ENCODE results near the gene TTBK1.

DNA sequence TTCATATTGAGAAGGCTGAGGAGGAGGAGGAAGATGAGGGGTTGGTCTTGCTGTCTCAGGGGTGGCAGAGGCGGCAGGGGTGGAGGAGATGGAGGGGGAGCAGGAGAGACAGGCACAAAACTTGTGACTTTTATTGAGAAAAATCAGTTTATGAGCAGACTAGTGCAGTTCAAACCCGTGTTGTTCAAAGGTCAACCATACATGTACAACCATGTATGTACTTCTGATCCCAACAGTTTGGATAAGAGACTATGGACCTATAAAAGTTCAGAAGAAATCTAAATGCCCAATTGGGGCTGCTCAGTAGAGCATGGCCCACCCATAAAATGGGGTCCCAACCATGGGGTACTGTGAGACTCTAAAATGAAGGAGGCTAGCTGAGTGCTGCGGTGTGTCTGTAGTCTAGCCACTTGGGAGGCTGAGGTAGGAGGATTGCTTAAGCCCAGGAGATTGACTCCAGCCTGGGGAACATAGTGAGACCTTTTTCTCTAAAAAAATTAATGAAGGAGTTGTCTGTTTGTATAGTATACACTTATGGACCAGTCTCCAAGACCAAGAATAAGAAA, 47.1 kb downstream of the TTBK1 start:
- TF ChIP-seq CTCF (IDR thresholded peaks at IDR 0.05) (no peak), EZH2 (IDR thresholded peaks at IDR 0.05; ENCODE audit: borderline replicate concordance, insufficient read depth, low read depth, low read length, poor library complexity, severe bottlenecking) (no peak)

Measured in B cell (primary cell).